ENCODE results near the gene MDN1. TPM values are rescaled to one million over a fixed set of nuclear protein-coding genes. Genes with fewer than 3 reads are reported as not detected.
A peak's percentile ranks its signal among the peaks of the same experiment; 100 is the strongest.

MDN1 gene
- total RNA-seq, 1 experiment from 2014 or later, result 117 TPM

- Histone ChIP-seq H2BK120ac (ENCODE audit: low read depth, low read length, poor library complexity, severe bottlenecking) (no peak overlapping the region), H2BK20ac (ENCODE audit: low read depth, low read length, poor library complexity, severe bottlenecking) (no peak overlapping the region), H2BK12ac (ENCODE audit: insufficient read length, low read depth, low read length) (no peak overlapping the region), H4K20me1 (ENCODE audit: control insufficient read depth, insufficient read depth, insufficient read length) (no peaks in the 10 kb centered on the region), H3K14ac (ENCODE audit: insufficient read depth, low read length) (no peak overlapping the region), H3K27me3 (ENCODE audit: insufficient read depth, low read length) (no peaks in the 10 kb centered on the region), H3K56ac (ENCODE audit: insufficient read length, low read depth, low read length) (no peak overlapping the region), H3K4ac (ENCODE audit: low read depth, low read length) (no peak overlapping the region), H4K5ac (ENCODE audit: insufficient read length, low read depth, low read length) (no peak overlapping the region), H3K4me1 (ENCODE audit: insufficient read depth, low read length) (no peaks in the 10 kb centered on the region), H3K79me2 (ENCODE audit: insufficient read depth, low read length) (no peaks in the 10 kb centered on the region), H3K23me2 (ENCODE audit: insufficient read length, low read depth, low read length, poor library complexity, severe bottlenecking) (no peaks in the 10 kb centered on the region), H4K91ac (ENCODE audit: insufficient read length, low read depth, low read length) (no peak overlapping the region), H3K79me1 (ENCODE audit: insufficient read depth, low read depth, low read length, poor library complexity, severe bottlenecking) (no peaks in the 10 kb centered on the region), H3K4me2 (ENCODE audit: insufficient read depth, insufficient read length, low read length) (no peak overlapping the region), H3T11ph (ENCODE audit: low read length) (no peak overlapping the region), H3K9me3 (ENCODE audit: control insufficient read depth, low read depth, low read length) (no peaks in the 10 kb centered on the region), H4K8ac (replicated peaks; ENCODE audit: insufficient read length, low read depth, low read length) (no peak overlapping the region), H2BK5ac (ENCODE audit: insufficient read length, low read length) (no peak overlapping the region), H3K23ac (ENCODE audit: insufficient read length, low read depth, low read length) (no peak overlapping the region), H2BK15ac (ENCODE audit: low read depth, low read length) (no peak overlapping the region), H3K27ac (ENCODE audit: insufficient read length, low read depth, low read length) (no peak overlapping the region), H3K18ac (ENCODE audit: insufficient read length, low read depth, low read length) (no peak overlapping the region), H2AK5ac (ENCODE audit: insufficient read length, low read length) (no peak overlapping the region), H3K9ac (ENCODE audit: extremely low read depth, insufficient read length, low read length) (no peak overlapping the region), H2AFZ (ENCODE audit: low read length) (no peak overlapping the region)
- peak overlapping the region in 1 of 3 experiments; percentile 65; a peak in 1 of 7 replicates for H3K27ac Mint-ChIP-seq
- no peak for TF ChIP-seq CTCF (conservative IDR thresholded peaks at IDR 0.05)
- H3K9me3 Mint-ChIP-seq, result no peaks in the 10 kb centered on the region
- no peaks in the 10 kb centered on the region; the same call in 1 of the 2 replicates for H3K27me3 Mint-ChIP-seq (ENCODE audit: low read depth)
- DNase-seq, result no peak
- H3K4me3 Mint-ChIP-seq, result no peak overlapping the region
- peaks cover 0 to 15% of the 10 kb centered on the region in 2 experiments; a peak in 3 of 4 replicates for H3K4me1 Mint-ChIP-seq
- no CpG with 5 or more reads among the region's 5 CpGs for WGBS (ENCODE audit: extremely low coverage, insufficient read length, low lambda C conversion rate)
- H3K36me3 Mint-ChIP-seq (ENCODE audit: insufficient read depth in 1 of 3, low read depth in 3 of 3), result no peaks in the 10 kb centered on the region
Measured at GRCh38 chr6:89615882-89616281, 203.7 kb downstream of the MDN1 start.
